Stromal cell of bone marrow (primary cell): ENCODE measurements around the gene TSPY3.
"Not testable (repeated sequence)": the region's sequence is repeated elsewhere in the genome, so short reads cannot be mapped to it uniquely, and the experiment has no call there.

Experiments used
- DNase-seq: peaks from one replicate; pipeline ENCODE4 v3.0.0-alpha.2; 2012; ENCODE audit warnings: low read depth

TSPY3 gene, protein sequence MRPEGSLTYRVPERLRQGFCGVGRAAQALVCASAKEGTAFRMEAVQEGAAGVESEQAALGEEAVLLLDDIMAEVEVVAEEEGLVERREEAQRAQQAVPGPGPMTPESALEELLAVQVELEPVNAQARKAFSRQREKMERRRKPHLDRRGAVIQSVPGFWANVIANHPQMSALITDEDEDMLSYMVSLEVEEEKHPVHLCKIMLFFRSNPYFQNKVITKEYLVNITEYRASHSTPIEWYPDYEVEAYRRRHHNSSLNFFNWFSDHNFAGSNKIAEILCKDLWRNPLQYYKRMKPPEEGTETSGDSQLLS

DNA sequence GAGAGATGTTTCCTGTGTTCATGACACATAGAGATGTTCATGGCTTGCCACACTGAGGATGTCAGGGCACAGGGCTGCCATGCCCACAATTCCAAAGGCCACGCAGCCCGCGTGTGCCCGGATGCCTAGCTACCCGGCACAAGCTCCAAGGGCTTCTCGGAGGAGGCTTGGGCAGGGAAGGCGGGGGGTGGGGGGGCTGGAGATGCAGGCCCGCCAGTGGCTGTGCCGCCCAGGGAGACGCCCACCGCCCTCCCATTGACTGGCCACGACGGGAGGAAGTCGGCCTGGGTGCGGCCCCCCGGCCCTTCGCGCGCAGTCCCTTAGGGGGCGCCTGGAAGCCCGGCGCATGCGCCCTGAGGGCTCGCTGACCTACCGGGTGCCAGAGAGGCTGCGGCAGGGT is at the start of gene TSPY3:
Gene TSPY3, plus strand, starts transcription at position 301 of the 400 bp plus-strand sequence. Its CDS starts 46 bp downstream, at position 347.
- not testable (repeated sequence) for DNase-seq

DNA sequence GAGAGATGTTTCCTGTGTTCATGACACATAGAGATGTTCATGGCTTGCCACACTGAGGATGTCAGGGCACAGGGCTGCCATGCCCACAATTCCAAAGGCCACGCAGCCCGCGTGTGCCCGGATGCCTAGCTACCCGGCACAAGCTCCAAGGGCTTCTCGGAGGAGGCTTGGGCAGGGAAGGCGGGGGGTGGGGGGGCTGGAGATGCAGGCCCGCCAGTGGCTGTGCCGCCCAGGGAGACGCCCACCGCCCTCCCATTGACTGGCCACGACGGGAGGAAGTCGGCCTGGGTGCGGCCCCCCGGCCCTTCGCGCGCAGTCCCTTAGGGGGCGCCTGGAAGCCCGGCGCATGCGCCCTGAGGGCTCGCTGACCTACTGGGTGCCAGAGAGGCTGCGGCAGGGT is 40.7 kb upstream of the TSPY3 start, which contains the start of gene TSPY8:
Gene TSPY8, plus strand, starts transcription at position 301 of the 400 bp plus-strand sequence. Its CDS starts 46 bp downstream, at position 347.
- DNase-seq: not testable (repeated sequence)

DNA sequence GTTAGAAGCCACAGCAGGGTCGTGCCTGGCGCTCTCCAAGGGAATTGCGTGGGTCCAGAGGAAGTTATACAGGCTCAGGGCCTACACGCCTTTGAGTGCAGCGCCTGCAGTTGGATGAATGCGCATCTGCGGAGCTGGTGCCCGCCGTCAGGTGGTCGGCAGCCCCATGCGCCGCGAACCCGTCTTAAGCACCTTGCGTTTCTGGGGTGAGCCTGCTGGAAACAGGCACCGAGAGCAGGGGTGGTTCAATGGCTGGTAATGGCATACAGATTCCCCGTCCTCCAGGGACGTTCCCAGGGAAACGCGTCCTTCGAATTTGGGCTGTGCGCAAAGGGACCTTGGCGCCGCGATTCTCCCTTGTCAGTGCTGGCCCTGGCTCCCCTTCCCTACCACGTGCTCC is 1.7 kb upstream of the TSPY3 start:
- DNase-seq: not testable (repeated sequence)
